Small intestine (tissue), 7 donors: Measurements from ENCODE around the gene RDH5. TPM values are rescaled to one million over a fixed set of nuclear protein-coding genes. Genes with fewer than 3 reads are reported as not detected.
A peak's percentile ranks its signal among the peaks of the same experiment; 100 is the strongest.

Experiments
- DNase-seq, 2 donors: peaks; one replicate each; pipeline versions ENCODE4 v3.0.0 to v3.0.0-alpha.2; 2013
- FAIRE-seq: peaks from 2 replicates; lab custom pipeline; 2012; peaks lifted over from hg19 to GRCh38; lab: Jason Lieb, UNC
- H3K27ac ChIP-seq, 3 donors: one replicate each; pipeline ENCODE4 v1.5.1; 2013; ENCODE audit warnings: low read length in 2 of 3, mild to moderate bottlenecking in 2 of 3, control low read depth in 1 of 3, inconsistent platforms in 1 of 3, low read depth in 1 of 3, moderate library complexity in 1 of 3
- H3K27me3 ChIP-seq, 3 donors: one replicate each; pipeline ENCODE4 v1.6.1; 2013; ENCODE audit warnings: low read length in 3 of 3, inconsistent platforms in 1 of 3; ENCODE audit not compliant: control insufficient read depth in 3 of 3, insufficient read depth in 3 of 3
- H3K36me3 ChIP-seq, 3 donors: one replicate each; pipeline ENCODE4 v1.6.1; 2013; ENCODE audit warnings: low read length in 3 of 3, inconsistent platforms in 1 of 3, low read depth in 1 of 3, mild to moderate bottlenecking in 1 of 3, moderate library complexity in 1 of 3; ENCODE audit not compliant: control insufficient read depth in 3 of 3, insufficient read depth in 2 of 3
- H3K4me1 ChIP-seq, 3 donors: one replicate each; pipeline ENCODE4 v1.6.1; 2013; ENCODE audit warnings: low read length in 2 of 3, inconsistent platforms in 1 of 3, low read depth in 1 of 3, mild to moderate bottlenecking in 1 of 3, moderate library complexity in 1 of 3; ENCODE audit not compliant: control insufficient read depth in 3 of 3, insufficient read depth in 2 of 3
- H3K4me3 ChIP-seq, 3 donors: one replicate each; pipeline ENCODE4 v1.5.1; 2013; ENCODE audit warnings: low read length in 3 of 3, control low read depth in 1 of 3, inconsistent platforms in 1 of 3, low read depth in 1 of 3, mild to moderate bottlenecking in 1 of 3, moderate library complexity in 1 of 3
- H3K9me3 ChIP-seq, 2 donors: one replicate each; pipeline ENCODE4 v1.6.1; 2013; ENCODE audit warnings: low read depth in 1 of 2, low read length in 1 of 2; ENCODE audit not compliant: control insufficient read depth in 2 of 2, insufficient read depth in 1 of 2
- WGBS, 3 donors: extraction: QIAGEN DNeasy Blood & Tissue Kit; methylation state at CpG; one replicate each; pipeline ENCODE4 v1.1.7; 2013; 5-methylcytosine and 5-hydroxymethylcytosine counted together
- polyA plus RNA-seq, 4 donors: library from polyadenylated mRNA; stranded (reverse) in 3 of 4; unstranded in 1 of 4; fragments of 200-250 nt in 3 of 4; fragments of 120-200 nt in 1 of 4; gene quantifications; one replicate each; pipeline versions ENCODE4 v1.2.1 to v1.2.3, GENCODE V29; 2013
- donor health status: healthy with polysubstance abuse.
- donor health status: control.
- donor health status: control.
- donor health status: Bipolar disorder and iron deficiency.
- donor health status: healthy.

RDH5 gene
- polyA plus RNA-seq, 4 donors: 19.2 to 79.8 (median 56.5) TPM

DNA sequence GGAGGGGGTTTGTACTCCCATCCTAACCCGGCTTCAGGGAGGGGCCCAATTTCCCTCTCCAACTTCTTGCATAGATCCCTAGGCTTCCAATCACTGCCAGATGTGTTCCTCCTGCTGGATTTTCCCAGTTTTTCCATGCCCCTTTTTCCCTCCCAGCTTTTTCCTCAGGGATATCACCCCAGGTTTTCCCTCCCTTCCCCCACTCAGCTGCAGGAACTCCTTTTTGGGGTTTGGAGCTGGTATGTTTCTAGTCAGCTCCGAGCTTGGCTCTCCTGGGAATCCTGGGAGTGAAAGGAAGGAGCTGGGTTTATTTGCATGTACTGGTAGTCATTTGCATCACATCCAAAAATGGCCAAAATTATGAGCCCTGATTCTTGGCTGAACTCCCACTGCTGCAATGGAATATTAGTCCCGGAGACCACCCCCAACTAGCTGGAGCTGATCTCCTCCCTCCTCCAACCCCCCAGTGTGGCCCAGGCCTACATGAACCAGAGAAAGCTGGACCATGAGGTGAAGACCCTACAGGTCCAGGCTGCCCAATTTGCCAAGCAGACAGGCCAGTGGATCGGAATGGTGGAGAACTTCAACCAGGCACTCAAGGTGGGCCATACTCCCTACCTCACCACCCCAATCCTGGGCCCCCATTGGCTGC, 1.4 kb upstream of the RDH5 start:
- Histone ChIP-seq H3K27me3 (no peaks in the 10 kb centered on the region), H3K27ac (peak overlapping the region; percentile 89 to 91 (median 90)), H3K4me3 (no peak overlapping the region), H3K4me1 (peaks cover 8 to 65% (median 11%) of the 10 kb centered on the region in 3 donors), H3K36me3 (peaks cover 0 to 52% (median 0%) of the 10 kb centered on the region in 3 donors), H3K9me3 (no peaks in the 10 kb centered on the region)
- 69 to 80% (median 72%) methylated on average over 4 of the region's 4 CpGs for WGBS, 3 donors
- FAIRE-seq (no peak), DNase-seq (no peak)

DNA sequence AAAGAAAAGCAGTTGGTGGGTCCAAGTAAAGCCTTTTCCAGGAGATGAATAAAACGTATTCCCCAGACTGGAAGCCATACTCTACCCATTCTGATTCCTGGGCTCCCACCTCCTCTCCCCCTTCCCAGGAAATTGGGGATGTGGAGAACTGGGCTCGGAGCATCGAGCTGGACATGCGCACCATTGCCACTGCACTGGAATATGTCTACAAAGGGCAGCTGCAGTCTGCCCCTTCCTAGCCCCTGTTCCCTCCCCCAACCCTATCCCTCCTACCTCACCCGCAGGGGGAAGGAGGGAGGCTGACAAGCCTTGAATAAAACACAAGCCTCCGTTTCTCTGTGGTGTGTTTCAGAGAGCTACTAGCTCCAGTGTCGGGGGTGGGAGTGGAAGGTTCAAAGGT, 822 bp upstream of the RDH5 start:
- FAIRE-seq (no peak), DNase-seq (no peak)
- WGBS, 3 donors: 50 to 65% (median 61%) methylated on average over 6 to 7 of the region's 7 CpGs
- Histone ChIP-seq H3K4me3 (no peak overlapping the region), H3K9me3 (no peaks in the 10 kb centered on the region), H3K27ac (peak overlapping the region; percentile 89 to 91 (median 90)), H3K36me3 (peaks cover 0 to 58% (median 0%) of the 10 kb centered on the region in 3 donors), H3K27me3 (no peaks in the 10 kb centered on the region), H3K4me1 (peaks cover 8 to 71% (median 11%) of the 10 kb centered on the region in 3 donors)

DNA sequence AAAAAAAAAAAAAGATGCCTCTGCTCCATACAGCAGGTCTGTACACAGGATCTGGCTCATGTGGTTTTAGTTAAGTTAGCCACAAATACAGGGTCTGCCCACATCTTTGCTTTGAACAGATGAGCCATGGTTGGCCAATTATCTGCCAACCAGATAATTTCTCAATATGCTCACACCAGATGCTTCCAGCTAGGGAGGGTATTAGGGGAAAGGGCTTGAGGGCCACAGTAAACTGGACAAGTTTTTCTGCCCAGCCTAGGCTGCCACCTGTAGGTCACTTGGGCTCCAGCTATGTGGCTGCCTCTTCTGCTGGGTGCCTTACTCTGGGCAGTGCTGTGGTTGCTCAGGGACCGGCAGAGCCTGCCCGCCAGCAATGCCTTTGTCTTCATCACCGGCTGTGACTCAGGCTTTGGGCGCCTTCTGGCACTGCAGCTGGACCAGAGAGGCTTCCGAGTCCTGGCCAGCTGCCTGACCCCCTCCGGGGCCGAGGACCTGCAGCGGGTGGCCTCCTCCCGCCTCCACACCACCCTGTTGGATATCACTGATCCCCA, 776 bp downstream of the RDH5 start:
- no peaks in the 10 kb centered on the region for H3K9me3 ChIP-seq
- H3K36me3 ChIP-seq: peaks cover 5 to 74% (median 9%) of the 10 kb centered on the region in 3 donors
- FAIRE-seq (no peak), DNase-seq (peak; percentile 74 to 81)
- peak overlapping the region; percentile 84 to 91 (median 89) for H3K27ac ChIP-seq
- no peaks in the 10 kb centered on the region for H3K27me3 ChIP-seq
- 17 to 34% (median 26%) methylated on average over 9 of the region's 9 CpGs for WGBS, 3 donors
- peak overlapping the region in 2 of 3 donors; percentile 28 to 40 for H3K4me3 ChIP-seq
- H3K4me1 ChIP-seq: peaks cover 6 to 78% (median 8%) of the 10 kb centered on the region in 3 donors

DNA sequence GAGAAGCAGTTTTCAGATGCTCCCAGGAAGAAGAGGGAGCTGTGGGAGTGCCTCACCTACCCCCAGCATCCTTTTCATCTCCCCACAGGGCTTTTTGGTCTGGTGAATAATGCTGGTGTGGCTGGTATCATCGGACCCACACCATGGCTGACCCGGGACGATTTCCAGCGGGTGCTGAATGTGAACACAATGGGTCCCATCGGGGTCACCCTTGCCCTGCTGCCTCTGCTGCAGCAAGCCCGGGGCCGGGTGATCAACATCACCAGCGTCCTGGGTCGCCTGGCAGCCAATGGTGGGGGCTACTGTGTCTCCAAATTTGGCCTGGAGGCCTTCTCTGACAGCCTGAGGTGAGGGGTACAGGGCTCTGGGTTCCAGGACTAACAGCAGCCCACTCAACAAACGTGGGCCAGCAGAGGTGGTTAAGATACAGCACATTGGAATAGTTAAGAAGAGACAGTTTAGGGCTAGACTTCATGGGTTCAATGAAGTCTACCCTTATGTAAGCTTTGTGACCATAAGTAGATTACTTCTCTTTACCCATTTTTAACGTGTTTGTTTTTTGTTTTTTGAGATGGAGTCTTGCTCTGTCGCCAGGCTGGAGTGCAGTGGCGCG, 1.5 kb downstream of the RDH5 start:
- Histone ChIP-seq H3K4me1 (peaks cover 6 to 83% (median 10%) of the 10 kb centered on the region in 3 donors), H3K27me3 (no peaks in the 10 kb centered on the region), H3K9me3 (no peaks in the 10 kb centered on the region), H3K27ac (peak overlapping the region; percentile 74 to 89 (median 84)), H3K36me3 (peaks cover 5 to 81% (median 12%) of the 10 kb centered on the region in 3 donors), H3K4me3 (peak overlapping the region in 2 of 3 donors; percentile 28 to 40)
- FAIRE-seq (no peak), DNase-seq (no peak)
- 72 to 80% (median 72%) methylated on average over 14 of the region's 14 CpGs for WGBS, 3 donors

DNA sequence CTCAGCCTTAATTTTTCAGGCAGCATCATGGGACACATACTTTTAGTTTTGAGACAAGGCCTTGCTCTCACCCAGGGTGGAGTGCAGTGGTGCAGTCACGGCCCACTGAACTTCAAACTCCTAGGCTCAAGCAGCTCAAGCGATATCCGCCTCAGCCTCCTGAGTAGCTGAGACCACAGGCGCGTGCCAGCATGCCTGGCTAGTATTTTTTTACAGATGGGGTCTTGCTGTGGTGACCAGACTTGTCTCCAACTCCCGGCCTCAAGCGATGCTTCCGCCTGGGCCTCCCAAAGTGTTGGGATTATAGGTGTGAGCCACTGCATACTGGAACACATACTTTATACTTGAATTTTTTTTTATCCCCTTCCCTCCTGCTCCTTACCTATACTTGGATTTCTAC, 2.8 kb downstream of the RDH5 start:
- Histone ChIP-seq H3K27ac (no peak overlapping the region), H3K36me3 (peaks cover 5 to 84% (median 14%) of the 10 kb centered on the region in 3 donors), H3K4me1 (peaks cover 5 to 81% (median 11%) of the 10 kb centered on the region in 3 donors), H3K27me3 (no peaks in the 10 kb centered on the region), H3K9me3 (no peaks in the 10 kb centered on the region), H3K4me3 (no peak overlapping the region)
- DNase-seq: no peak
- FAIRE-seq: no peak
- WGBS, 3 donors: 89 to 94% (median 92%) methylated on average over 8 of the region's 8 CpGs

DNA sequence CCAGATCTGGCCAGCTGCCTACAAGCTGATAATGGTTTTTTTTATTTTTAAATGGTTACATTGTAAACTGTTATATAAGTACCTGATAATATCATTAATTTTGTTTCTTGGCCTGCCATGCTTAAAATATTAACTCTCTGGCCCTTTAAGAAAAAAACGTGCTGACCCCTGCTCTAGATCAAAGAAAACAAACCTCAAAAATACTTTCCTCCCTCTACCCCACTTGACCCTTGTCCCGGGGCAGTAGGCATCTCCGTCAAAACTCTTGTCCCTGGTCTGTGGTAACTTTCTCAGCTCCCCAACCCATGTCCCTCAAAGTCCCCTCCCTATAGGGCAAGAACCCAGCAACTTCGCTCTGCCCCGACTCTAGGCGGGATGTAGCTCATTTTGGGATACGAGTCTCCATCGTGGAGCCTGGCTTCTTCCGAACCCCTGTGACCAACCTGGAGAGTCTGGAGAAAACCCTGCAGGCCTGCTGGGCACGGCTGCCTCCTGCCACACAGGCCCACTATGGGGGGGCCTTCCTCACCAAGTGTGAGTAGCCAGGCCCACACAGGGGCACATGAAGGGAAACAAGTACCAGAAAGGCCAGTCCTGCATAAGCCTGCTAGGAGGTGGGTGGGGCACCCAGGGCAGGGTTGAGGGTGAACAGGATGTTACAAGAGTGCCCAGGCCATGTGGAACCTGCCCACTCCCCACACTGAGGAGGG, 3.5 kb downstream of the RDH5 start:
- Histone ChIP-seq H3K4me3 (peak overlapping the region in 1 of 3 donors; percentile 10), H3K4me1 (peaks cover 5 to 76% (median 8%) of the 10 kb centered on the region in 3 donors), H3K36me3 (peaks cover 5 to 81% (median 14%) of the 10 kb centered on the region in 3 donors), H3K27me3 (no peaks in the 10 kb centered on the region), H3K27ac (no peak overlapping the region), H3K9me3 (no peaks in the 10 kb centered on the region)
- no peak for FAIRE-seq
- no peak for DNase-seq
- 46 to 52% (median 51%) methylated on average over 10 of the region's 10 CpGs for WGBS, 3 donors

DNA sequence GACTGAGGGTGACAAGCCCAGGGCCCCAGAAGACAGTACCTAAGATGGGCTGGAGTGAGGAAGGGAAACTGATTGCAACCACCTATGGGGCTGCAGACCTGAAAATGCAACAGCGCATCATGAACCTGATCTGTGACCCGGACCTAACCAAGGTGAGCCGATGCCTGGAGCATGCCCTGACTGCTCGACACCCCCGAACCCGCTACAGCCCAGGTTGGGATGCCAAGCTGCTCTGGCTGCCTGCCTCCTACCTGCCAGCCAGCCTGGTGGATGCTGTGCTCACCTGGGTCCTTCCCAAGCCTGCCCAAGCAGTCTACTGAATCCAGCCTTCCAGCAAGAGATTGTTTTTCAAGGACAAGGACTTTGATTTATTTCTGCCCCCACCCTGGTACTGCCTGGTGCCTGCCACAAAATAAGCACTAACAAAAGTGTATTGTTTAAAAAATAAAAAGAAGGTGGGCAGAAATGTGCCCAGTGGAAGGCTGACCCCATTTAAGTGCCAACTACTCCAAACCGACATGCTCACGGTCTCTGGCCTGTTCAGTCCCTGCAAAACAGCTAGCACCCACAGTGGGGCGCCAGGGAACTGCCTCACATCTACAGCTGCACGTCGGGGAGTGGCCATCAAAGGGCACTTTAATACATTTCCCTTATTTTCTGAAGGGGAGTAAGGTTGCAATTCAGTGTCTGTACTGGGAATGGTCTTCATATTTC, 4.2 kb downstream of the RDH5 start:
- DNase-seq (peak; percentile 80 to 81), FAIRE-seq (no peak)
- Histone ChIP-seq H3K4me3 (no peak overlapping the region), H3K9me3 (no peaks in the 10 kb centered on the region), H3K4me1 (peaks cover 5 to 70% (median 8%) of the 10 kb centered on the region in 3 donors), H3K27ac (peak overlapping the region in 1 of 3 donors; percentile 32), H3K27me3 (no peaks in the 10 kb centered on the region), H3K36me3 (peaks cover 5 to 74% (median 14%) of the 10 kb centered on the region in 3 donors)
- 32 to 50% (median 33%) methylated on average over 11 of the region's 11 CpGs for WGBS, 3 donors
